Transverse colon (tissue), 4 donors: Measurements from ENCODE around the gene EMC10.

Source experiments
- POLR2A ChIP-seq: fragments of 450-650 bp; IDR thresholded peaks from one replicate; pipeline ENCODE4 v1.6.1; 2016; ENCODE audit warnings: antibody characterized with exemption, mild to moderate bottlenecking, moderate library complexity
- POLR2AphosphoS5 ChIP-seq, 3 donors: sonication (generic); formaldehyde crosslinking; IDR thresholded peaks; one replicate each; pipeline ENCODE4 v1.6.1; 2016; ENCODE audit warnings: antibody characterized with exemption in 3 of 3
- TF ChIP-seq, protein P1 (sequence below), 5 experiments: fragments of 200-600 bp in 3 of 5; fragments of 450-650 bp in 2 of 5; sonication (generic) in 3 of 5; IDR thresholded peaks; 1 replicate in 2 of 5; 2 replicates in 3 of 5; pipeline ENCODE4 v1.5.1; 2016 to 2017; ENCODE audit warnings: antibody characterized with exemption in 5 of 5, inconsistent platforms in 3 of 5, mild to moderate bottlenecking in 2 of 5, moderate library complexity in 1 of 5

DNA sequence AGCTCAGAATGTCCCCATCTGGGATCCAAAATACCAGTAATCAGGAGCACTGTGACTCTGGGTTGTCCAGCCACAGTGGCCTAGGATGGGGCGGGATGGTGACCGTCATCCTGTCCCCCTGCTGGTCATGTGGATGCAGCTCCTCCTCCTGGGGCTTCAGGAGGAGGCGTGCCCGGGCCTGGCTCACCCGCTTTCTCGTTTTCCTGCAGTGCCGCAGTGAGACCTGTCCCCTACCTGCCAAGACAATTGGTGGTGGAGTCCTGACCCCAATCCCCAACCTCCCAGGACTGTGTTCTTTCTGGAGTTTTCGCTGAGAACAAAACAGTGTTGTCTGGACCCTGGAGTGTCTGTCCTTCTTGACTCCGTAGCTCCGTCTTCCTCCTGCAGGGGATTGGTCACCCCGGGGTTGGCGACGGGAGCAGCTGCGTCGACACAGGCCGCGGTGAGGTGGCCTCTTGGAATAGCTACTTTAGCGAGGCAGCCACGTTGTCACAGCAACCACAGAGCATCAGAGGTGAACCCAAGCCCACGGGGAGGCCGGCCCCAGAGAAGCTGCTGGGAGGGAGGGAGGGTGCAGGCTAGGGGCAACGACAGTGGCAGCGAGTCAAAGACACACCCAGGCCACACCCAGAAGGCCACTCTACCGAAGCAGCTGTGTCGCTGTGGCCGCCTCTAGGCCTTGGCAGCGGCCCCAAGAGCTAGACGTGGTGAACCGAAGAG lies 10.2 kb upstream of the EMC10 start:
- TF ChIP-seq, protein P1, sequence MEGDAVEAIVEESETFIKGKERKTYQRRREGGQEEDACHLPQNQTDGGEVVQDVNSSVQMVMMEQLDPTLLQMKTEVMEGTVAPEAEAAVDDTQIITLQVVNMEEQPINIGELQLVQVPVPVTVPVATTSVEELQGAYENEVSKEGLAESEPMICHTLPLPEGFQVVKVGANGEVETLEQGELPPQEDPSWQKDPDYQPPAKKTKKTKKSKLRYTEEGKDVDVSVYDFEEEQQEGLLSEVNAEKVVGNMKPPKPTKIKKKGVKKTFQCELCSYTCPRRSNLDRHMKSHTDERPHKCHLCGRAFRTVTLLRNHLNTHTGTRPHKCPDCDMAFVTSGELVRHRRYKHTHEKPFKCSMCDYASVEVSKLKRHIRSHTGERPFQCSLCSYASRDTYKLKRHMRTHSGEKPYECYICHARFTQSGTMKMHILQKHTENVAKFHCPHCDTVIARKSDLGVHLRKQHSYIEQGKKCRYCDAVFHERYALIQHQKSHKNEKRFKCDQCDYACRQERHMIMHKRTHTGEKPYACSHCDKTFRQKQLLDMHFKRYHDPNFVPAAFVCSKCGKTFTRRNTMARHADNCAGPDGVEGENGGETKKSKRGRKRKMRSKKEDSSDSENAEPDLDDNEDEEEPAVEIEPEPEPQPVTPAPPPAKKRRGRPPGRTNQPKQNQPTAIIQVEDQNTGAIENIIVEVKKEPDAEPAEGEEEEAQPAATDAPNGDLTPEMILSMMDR (IDR thresholded peaks at IDR 0.05): no peak
- TF ChIP-seq POLR2AphosphoS5 (IDR thresholded peaks at IDR 0.05): no peak
- no peak for TF ChIP-seq POLR2A
